Measurements from ENCODE around the gene BRSK1.

DNA sequence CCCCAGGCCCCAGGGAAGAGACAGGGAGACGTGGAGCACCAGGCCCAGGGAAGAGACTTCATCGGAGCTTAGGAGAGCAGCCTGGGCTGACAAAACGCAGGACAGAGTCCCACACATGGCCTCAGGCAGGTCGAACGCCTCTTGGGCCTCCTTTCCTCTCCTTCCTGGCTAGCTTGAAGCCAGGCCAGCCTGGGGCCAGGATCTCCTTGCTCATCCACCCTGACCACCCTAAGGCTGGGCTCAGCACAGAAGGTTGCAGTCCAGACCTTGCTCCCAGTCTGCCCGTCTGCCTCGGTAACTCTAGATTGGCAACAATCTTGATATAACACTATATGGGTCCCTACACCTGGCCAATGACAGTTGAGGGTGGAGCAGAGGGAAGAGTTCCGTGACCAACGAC, 35.1 kb upstream of the BRSK1 start:
- no peak for TF ChIP-seq EZH2 (optimal IDR thresholded peaks at IDR 0.05; ENCODE audit: low read depth, low read length)
- TF ChIP-seq, protein P1, sequence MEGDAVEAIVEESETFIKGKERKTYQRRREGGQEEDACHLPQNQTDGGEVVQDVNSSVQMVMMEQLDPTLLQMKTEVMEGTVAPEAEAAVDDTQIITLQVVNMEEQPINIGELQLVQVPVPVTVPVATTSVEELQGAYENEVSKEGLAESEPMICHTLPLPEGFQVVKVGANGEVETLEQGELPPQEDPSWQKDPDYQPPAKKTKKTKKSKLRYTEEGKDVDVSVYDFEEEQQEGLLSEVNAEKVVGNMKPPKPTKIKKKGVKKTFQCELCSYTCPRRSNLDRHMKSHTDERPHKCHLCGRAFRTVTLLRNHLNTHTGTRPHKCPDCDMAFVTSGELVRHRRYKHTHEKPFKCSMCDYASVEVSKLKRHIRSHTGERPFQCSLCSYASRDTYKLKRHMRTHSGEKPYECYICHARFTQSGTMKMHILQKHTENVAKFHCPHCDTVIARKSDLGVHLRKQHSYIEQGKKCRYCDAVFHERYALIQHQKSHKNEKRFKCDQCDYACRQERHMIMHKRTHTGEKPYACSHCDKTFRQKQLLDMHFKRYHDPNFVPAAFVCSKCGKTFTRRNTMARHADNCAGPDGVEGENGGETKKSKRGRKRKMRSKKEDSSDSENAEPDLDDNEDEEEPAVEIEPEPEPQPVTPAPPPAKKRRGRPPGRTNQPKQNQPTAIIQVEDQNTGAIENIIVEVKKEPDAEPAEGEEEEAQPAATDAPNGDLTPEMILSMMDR (IDR thresholded peaks at IDR 0.05; ENCODE audit: low read length) = no peak

Data from MM.1S (cell line).